Esophagus muscularis mucosa (tissue), 3 donors: ENCODE data around the gene SPOUT1.

Experiments used
- POLR2A ChIP-seq: fragments of 450-650 bp; IDR thresholded peaks from one replicate; pipeline ENCODE4 v1.6.1; 2017; ENCODE audit warnings: antibody characterized with exemption, moderate library complexity, mild to moderate bottlenecking, low read depth
- TF ChIP-seq, protein P1 (sequence below), 3 experiments: fragments of 200-600 bp in 2 of 3; fragments of 450-650 bp in 1 of 3; sonication (generic) in 2 of 3; IDR thresholded peaks; one replicate each; pipeline ENCODE4 v1.5.1; 2017 to 2019; ENCODE audit warnings: antibody characterized with exemption in 3 of 3, mild to moderate bottlenecking in 2 of 3, moderate library complexity in 1 of 3

DNA sequence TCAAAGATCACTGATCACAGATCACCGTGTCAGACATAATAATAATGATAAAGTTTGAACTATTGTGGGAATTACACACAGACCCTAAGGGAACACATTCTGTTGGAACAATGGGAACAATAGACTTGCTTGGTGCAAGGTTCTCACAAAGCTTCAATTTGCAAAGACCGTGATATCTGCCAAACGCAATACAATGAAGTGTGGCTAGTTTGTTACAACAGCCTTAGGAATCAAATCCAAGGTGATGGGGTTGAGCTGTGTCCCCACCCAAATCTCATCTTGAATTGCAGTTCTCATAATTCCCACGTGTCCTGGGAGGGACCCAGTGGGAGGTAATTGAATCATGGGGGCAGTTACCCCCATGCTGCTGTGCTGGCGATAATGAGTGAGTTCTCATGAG lies 31.3 kb upstream of the SPOUT1 start:
- TF ChIP-seq, protein P1, sequence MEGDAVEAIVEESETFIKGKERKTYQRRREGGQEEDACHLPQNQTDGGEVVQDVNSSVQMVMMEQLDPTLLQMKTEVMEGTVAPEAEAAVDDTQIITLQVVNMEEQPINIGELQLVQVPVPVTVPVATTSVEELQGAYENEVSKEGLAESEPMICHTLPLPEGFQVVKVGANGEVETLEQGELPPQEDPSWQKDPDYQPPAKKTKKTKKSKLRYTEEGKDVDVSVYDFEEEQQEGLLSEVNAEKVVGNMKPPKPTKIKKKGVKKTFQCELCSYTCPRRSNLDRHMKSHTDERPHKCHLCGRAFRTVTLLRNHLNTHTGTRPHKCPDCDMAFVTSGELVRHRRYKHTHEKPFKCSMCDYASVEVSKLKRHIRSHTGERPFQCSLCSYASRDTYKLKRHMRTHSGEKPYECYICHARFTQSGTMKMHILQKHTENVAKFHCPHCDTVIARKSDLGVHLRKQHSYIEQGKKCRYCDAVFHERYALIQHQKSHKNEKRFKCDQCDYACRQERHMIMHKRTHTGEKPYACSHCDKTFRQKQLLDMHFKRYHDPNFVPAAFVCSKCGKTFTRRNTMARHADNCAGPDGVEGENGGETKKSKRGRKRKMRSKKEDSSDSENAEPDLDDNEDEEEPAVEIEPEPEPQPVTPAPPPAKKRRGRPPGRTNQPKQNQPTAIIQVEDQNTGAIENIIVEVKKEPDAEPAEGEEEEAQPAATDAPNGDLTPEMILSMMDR (IDR thresholded peaks at IDR 0.05): no peak
- no peak for TF ChIP-seq POLR2A
